Stomach (tissue), 9 donors: ENCODE data around the gene MED13L. TPM values are rescaled to one million over a fixed set of nuclear protein-coding genes. Genes with fewer than 3 reads are reported as not detected.
A peak's percentile ranks its signal among the peaks of the same experiment; 100 is the strongest.

Source experiments
- DNase-seq, 2 donors: peaks; one replicate each; pipeline versions ENCODE4 v3.0.0 to v3.0.0-alpha.2; 2013 to 2019
- H3K27ac ChIP-seq, 5 donors: fragments of 200-600 bp in 4 of 5; sonication (generic) in 4 of 5; one replicate each; pipeline ENCODE4 v1.5.1; 2013 to 2019; ENCODE audit warnings: mild to moderate bottlenecking in 1 of 5, moderate library complexity in 1 of 5
- H3K27me3 ChIP-seq, 3 donors: fragments of 200-600 bp; sonication (generic); one replicate each; pipeline ENCODE4 v1.5.1; 2017 to 2019; ENCODE audit warnings: mixed run types in 1 of 3
- H3K36me3 ChIP-seq, 4 donors: fragments of 200-600 bp; sonication (generic); 1 replicate in 3 of 4; 2 replicates in 1 of 4; pipeline ENCODE4 v1.5.1; 2016 to 2019
- H3K4me1 ChIP-seq, 4 donors: fragments of 200-600 bp; sonication (generic); one replicate each; pipeline ENCODE4 v1.5.1; 2016 to 2019
- H3K4me3 ChIP-seq, 4 donors: fragments of 200-600 bp; sonication (generic) in 3 of 4; one replicate each; pipeline ENCODE4 v1.5.1; 2016 to 2019; ENCODE audit warnings: mild to moderate bottlenecking in 1 of 4
- H3K9me3 ChIP-seq, 4 donors: fragments of 200-600 bp; sonication (generic); one replicate each; pipeline ENCODE4 v1.5.1; 2016 to 2019
- CTCF ChIP-seq, 7 experiments: fragments of 450-650 bp in 4 of 7; fragments of 200-600 bp in 3 of 7; sonication (generic) in 3 of 7; IDR thresholded peaks; one replicate each; pipeline ENCODE4 v1.5.1; 2016 to 2019; ENCODE audit warnings: antibody characterized with exemption in 7 of 7, control low read depth in 2 of 7, mild to moderate bottlenecking in 1 of 7
- EP300 ChIP-seq: sonication (generic); formaldehyde crosslinking; IDR thresholded peaks from one replicate; pipeline ENCODE4 v1.6.1; 2017; ENCODE audit warnings: antibody characterized with exemption
- POLR2A ChIP-seq, 4 donors: fragments of 450-650 bp; IDR thresholded peaks; one replicate each; pipeline ENCODE4 v1.6.1; 2016; ENCODE audit warnings: antibody characterized with exemption in 4 of 4, control low read depth in 2 of 4, mild to moderate bottlenecking in 1 of 4, moderate library complexity in 1 of 4
- POLR2AphosphoS5 ChIP-seq, 3 donors: sonication (generic); formaldehyde crosslinking; IDR thresholded peaks; one replicate each; pipeline ENCODE4 v1.6.1; 2016; ENCODE audit warnings: antibody characterized with exemption in 3 of 3
- WGBS, 5 donors: extraction: QIAGEN DNeasy Blood & Tissue Kit in 3 of 5; methylation state at CpG; one replicate each; pipeline versions ENCODE4 v1.1.5 to v1.1.7; 2013 to 2018; 5-methylcytosine and 5-hydroxymethylcytosine counted together
- intact Hi-C: fragments of 100-400 bp; cut with DNase I; formaldehyde crosslinking; loops from one replicate; pipeline ENCODE4 v1.15.1; 2023; ENCODE audit warnings: low total_unique reads
- polyA plus RNA-seq, 3 donors: library from polyadenylated mRNA; stranded (reverse); fragments of 200-250 nt; gene quantifications; one replicate each; pipeline ENCODE4 v1.2.3, GENCODE V29; 2013
- total RNA-seq, 5 donors: library from RNA; depleted of rRNA; stranded (reverse); fragments of >200 nt; gene quantifications; one replicate each; pipeline versions ENCODE4 v1.1.0 to v1.2.3, GENCODE V29; 2014 to 2016
- donor health status: healthy with polysubstance abuse.
- donor health status: Bipolar disorder and iron deficiency.
- donor health status: healthy.

MED13L gene
- total and polyA plus RNA-seq, 8 donors = 10.4 to 305 (median 72.7) TPM

- TF ChIP-seq EP300 (no peak), POLR2A (IDR thresholded peaks at IDR 0.05) (no peak), POLR2AphosphoS5 (IDR thresholded peaks at IDR 0.05) (peak in 1 of 3 donors; percentile 16), CTCF (IDR thresholded peaks at IDR 0.05) (no peak)
- Histone ChIP-seq H3K36me3 (no peaks in the 10 kb centered on the region), H3K4me3 (peak overlapping the region; percentile 67 to 85 (median 78)), H3K27ac (peak overlapping the region; percentile 92 to 100 (median 99)), H3K4me1 (peaks cover 15 to 50% (median 36%) of the 10 kb centered on the region in 4 donors), H3K9me3 (no peaks in the 10 kb centered on the region), H3K27me3 (no peaks in the 10 kb centered on the region)
- 0 to 1% (median 0%) methylated on average over 43 to 99 of the region's 104 CpGs for WGBS, 5 donors
- DNase-seq = peak; percentile 77 to 93
- intact Hi-C loops = loop anchor here (5.0 kb wide), 1 partner anchor 325 kb away; no protein-coding TSS in a partner anchor
Measured at GRCh38 chr12:116276652-116277466, 634 bp downstream of the MED13L start.

- Histone ChIP-seq H3K4me1 (peaks cover 18 to 68% (median 41%) of the 10 kb centered on the region in 4 donors), H3K4me3 (peak overlapping the region in 3 of 4 donors; percentile 67 to 84 (median 73)), H3K27me3 (no peaks in the 10 kb centered on the region), H3K36me3 (no peaks in the 10 kb centered on the region), H3K27ac (no peak overlapping the region), H3K9me3 (no peaks in the 10 kb centered on the region)
- intact Hi-C loops = loop anchor here (5.0 kb wide), 1 partner anchor 328 kb away; no protein-coding TSS in a partner anchor
- no peak for TF ChIP-seq POLR2AphosphoS5 (IDR thresholded peaks at IDR 0.05)
- TF ChIP-seq CTCF (IDR thresholded peaks at IDR 0.05) = no peak
- TF ChIP-seq POLR2A (IDR thresholded peaks at IDR 0.05) = no peak
- TF ChIP-seq EP300 = no peak
- no peak for DNase-seq
- 41 to 48% (median 45%) methylated on average over 5 of the region's 5 CpGs for WGBS, 5 donors
Measured at GRCh38 chr12:116274551-116275375, 2.7 kb downstream of the MED13L start.

- no peaks in the 10 kb centered on the region for H3K27me3 ChIP-seq
- peaks cover 18 to 74% (median 42%) of the 10 kb centered on the region in 4 donors for H3K4me1 ChIP-seq
- intact Hi-C loops = no loop called here
- no peak for DNase-seq
- TF ChIP-seq EP300 = no peak
- TF ChIP-seq POLR2AphosphoS5 (IDR thresholded peaks at IDR 0.05) = no peak
- peak in 1 of 7 experiments; percentile 15 for TF ChIP-seq CTCF (IDR thresholded peaks at IDR 0.05)
- H3K4me3 ChIP-seq = no peak overlapping the region
- no peaks in the 10 kb centered on the region for H3K9me3 ChIP-seq
- no peak overlapping the region for H3K27ac ChIP-seq
- H3K36me3 ChIP-seq = no peaks in the 10 kb centered on the region
- WGBS, 5 donors = 55 to 65% (median 59%) methylated on average over 4 of the region's 4 CpGs
Measured at GRCh38 chr12:116273813-116274550, 3.5 kb downstream of the MED13L start.

GRCh38 chr12:116267948-116268347 lies 9.5 kb downstream of the MED13L start:
- peaks cover 38 to 95% (median 60%) of the 10 kb centered on the region in 4 donors for H3K4me1 ChIP-seq
- H3K27ac ChIP-seq = no peak overlapping the region
- H3K27me3 ChIP-seq = no peaks in the 10 kb centered on the region
- DNase-seq = no peak
- no peak overlapping the region for H3K4me3 ChIP-seq
- no peaks in the 10 kb centered on the region for H3K9me3 ChIP-seq
- WGBS, 5 donors = 33 to 66% (median 44%) methylated on average over 1 of the region's 1 CpG
- TF ChIP-seq CTCF (IDR thresholded peaks at IDR 0.05) = no peak
- TF ChIP-seq POLR2AphosphoS5 (IDR thresholded peaks at IDR 0.05) = no peak
- TF ChIP-seq POLR2A (IDR thresholded peaks at IDR 0.05) = no peak
- no peak for TF ChIP-seq EP300
- H3K36me3 ChIP-seq = no peaks in the 10 kb centered on the region
- intact Hi-C loops = no loop called here
